IMR-90 (cell line): Measurements from ENCODE around the gene DYNC1H1. TPM values are rescaled to one million over a fixed set of nuclear protein-coding genes. Genes with fewer than 3 reads are reported as not detected.

Source experiments
- ATAC-seq: fragments of 200-7000 bp; cut with Tn5 transposase; 2 replicates; pipeline ENCODE4 v1.9.1; 2020; ENCODE audit warnings: low read depth, mild to moderate bottlenecking, moderate library complexity
- BruUV-seq: library from RNA; stranded (reverse); fragments of 400-500 nt; replicated peaks from 2 replicates; lab custom pipeline; 2021; lab: Mats Ljungman, UMichigan
- CTCF ChIA-PET: fragments of 300-600 bp; formaldehyde crosslinking; extraction: SDS; loops from one replicate; lab custom pipeline; 2021; ENCODE audit warnings: antibody characterized with exemption; lab: Yijun Ruan, JAX
- POLR2A ChIA-PET: fragments of 300-600 bp; sonication (Branson Sonifier 250); formaldehyde crosslinking; loops from one replicate; lab custom pipeline; 2022; ENCODE audit warnings: antibody characterized with exemption; ENCODE audit not compliant: unreplicated experiment; lab: Charles Lee
- DNase-seq: peaks from one replicate; pipeline ENCODE4 v3.0.0; 2013
- H2AFZ ChIP-seq: replicated peaks from 2 replicates; pipeline ENCODE3; 2013; ENCODE audit warnings: low read length, mild to moderate bottlenecking; ENCODE audit not compliant: poor library complexity
- H2AK5ac ChIP-seq: 2 replicates; pipeline ENCODE4 v1.6.1; 2013; ENCODE audit warnings: low read depth, low read length, inconsistent platforms
- H2AK9ac ChIP-seq: replicated peaks from 2 replicates; pipeline ENCODE3; 2013; ENCODE audit warnings: mild to moderate bottlenecking, low read depth, low read length, moderate library complexity; ENCODE audit not compliant: poor library complexity
- H2BK120ac ChIP-seq: 2 replicates; pipeline ENCODE4 v1.6.1; 2013; ENCODE audit warnings: low read depth, low read length, inconsistent platforms
- H2BK15ac ChIP-seq: 3 replicates; pipeline ENCODE4 v1.6.1; 2013; ENCODE audit warnings: low read depth, low read length, inconsistent platforms
- H2BK20ac ChIP-seq: 2 replicates; pipeline ENCODE4 v1.6.1; 2013; ENCODE audit warnings: low read depth, mild to moderate bottlenecking, inconsistent platforms, low read length, moderate library complexity
- H2BK5ac ChIP-seq: 2 replicates; pipeline ENCODE4 v1.6.1; 2013; ENCODE audit warnings: mild to moderate bottlenecking, low read depth, low read length, inconsistent platforms; ENCODE audit not compliant: poor library complexity, severe bottlenecking
- H3K14ac ChIP-seq: replicated peaks from 2 replicates; pipeline ENCODE4 v1.6.1; 2013; ENCODE audit warnings: low read depth, low read length, inconsistent platforms
- H3K18ac ChIP-seq: 2 replicates; pipeline ENCODE4 v1.6.1; 2013; ENCODE audit warnings: low read depth, low read length, control low read depth
- H3K23ac ChIP-seq: 2 replicates; pipeline ENCODE4 v1.6.1; 2013; ENCODE audit warnings: low read depth, low read length, inconsistent platforms
- H3K27ac ChIP-seq: 2 replicates; pipeline ENCODE4 v1.5.1; 2013; ENCODE audit warnings: mild to moderate bottlenecking, control low read depth, low read length; ENCODE audit not compliant: insufficient read depth
- H3K27me3 ChIP-seq: 2 replicates; pipeline ENCODE4 v1.6.1; 2013; ENCODE audit warnings: low read length; ENCODE audit not compliant: control insufficient read depth, insufficient read depth
- H3K36me3 ChIP-seq: 2 replicates; pipeline ENCODE4 v1.6.1; 2013; ENCODE audit warnings: low read length, mixed read lengths; ENCODE audit not compliant: control insufficient read depth, insufficient read depth
- H3K4ac ChIP-seq: 2 replicates; pipeline ENCODE4 v1.6.1; 2013; ENCODE audit warnings: low read depth, low read length, inconsistent platforms
- H3K4me1 ChIP-seq: 2 replicates; pipeline ENCODE4 v1.6.1; 2013; ENCODE audit warnings: low read length, mixed read lengths; ENCODE audit not compliant: control insufficient read depth, insufficient read depth
- H3K4me2 ChIP-seq: 2 replicates; pipeline ENCODE4 v1.6.1; 2013; ENCODE audit warnings: low read depth, mild to moderate bottlenecking, control low read depth, low read length, moderate library complexity
- H3K4me3 ChIP-seq: 2 replicates; pipeline ENCODE4 v1.5.1; 2013; ENCODE audit warnings: low read depth, mild to moderate bottlenecking, control low read depth, low read length, moderate library complexity; ENCODE audit not compliant: insufficient read depth
- H3K56ac ChIP-seq: 2 replicates; pipeline ENCODE4 v1.6.1; 2013; ENCODE audit warnings: low read length, inconsistent platforms; ENCODE audit not compliant: insufficient read depth; ENCODE audit errors: extremely low read depth
- H3K79me1 ChIP-seq, 2 experiments: 2 replicates each; pipeline ENCODE4 v1.6.1; 2013; ENCODE audit warnings: low read length in 2 of 2, inconsistent platforms in 1 of 2, low read depth in 1 of 2
- H3K9ac ChIP-seq: 2 replicates; pipeline ENCODE4 v1.6.1; 2013; ENCODE audit warnings: low read depth, low read length, control low read depth
- H3K9me1 ChIP-seq: 2 replicates; pipeline ENCODE4 v1.6.1; 2013; ENCODE audit warnings: low read length, inconsistent platforms; ENCODE audit not compliant: insufficient read depth
- H3K9me3 ChIP-seq: 2 replicates; pipeline ENCODE4 v1.6.1; 2013; ENCODE audit warnings: low read length; ENCODE audit not compliant: control insufficient read depth, insufficient read depth
- H4K20me1 ChIP-seq: 2 replicates; pipeline ENCODE4 v1.6.1; 2013; ENCODE audit warnings: low read length, inconsistent platforms; ENCODE audit not compliant: insufficient read depth
- H4K5ac ChIP-seq: 2 replicates; pipeline ENCODE4 v1.6.1; 2013; ENCODE audit warnings: mild to moderate bottlenecking, low read depth, low read length, control low read depth
- H4K8ac ChIP-seq, 2 experiments: 2 replicates each; pipeline ENCODE4 v1.6.1; 2013; ENCODE audit warnings: low read depth in 2 of 2, low read length in 2 of 2, control low read depth in 1 of 2, inconsistent platforms in 1 of 2
- H4K91ac ChIP-seq: 2 replicates; pipeline ENCODE4 v1.6.1; 2013; ENCODE audit warnings: low read depth, low read length, inconsistent platforms; ENCODE audit not compliant: insufficient read depth
- BHLHE40 ChIP-seq: fragments of 150-350 bp; IDR thresholded peaks from 2 replicates; pipeline ENCODE4 v1.6.1; 2016; ENCODE audit warnings: mild to moderate bottlenecking, low read depth, low read length
- CEBPB ChIP-seq: IDR thresholded peaks from 2 replicates; pipeline ENCODE4 v1.6.1; 2012; ENCODE audit warnings: low read depth, low read length, improper control_type of control experiment
- CTCF ChIP-seq: conservative IDR thresholded peaks from 2 replicates; pipeline ENCODE4 v1.5.1; 2012; ENCODE audit warnings: mild to moderate bottlenecking, low read depth, low read length, improper control_type of control experiment
- FOS ChIP-seq: fragments of 150-350 bp; IDR thresholded peaks from 2 replicates; pipeline ENCODE4 v1.6.1; 2016; ENCODE audit warnings: low read depth, low read length
- MAZ ChIP-seq: IDR thresholded peaks from 2 replicates; pipeline ENCODE4 v1.6.1; 2012; ENCODE audit warnings: low read depth, mild to moderate bottlenecking, low read length, improper control_type of control experiment, moderate library complexity, borderline replicate concordance
- NFE2L2 ChIP-seq: fragments of 150-350 bp; IDR thresholded peaks from 2 replicates; pipeline ENCODE4 v1.6.1; 2016; ENCODE audit warnings: low read depth, mild to moderate bottlenecking, low read length
- RAD21 ChIP-seq: IDR thresholded peaks from 2 replicates; pipeline ENCODE4 v1.6.1; 2012; ENCODE audit warnings: low read length, improper control_type of control experiment
- RCOR1 ChIP-seq: IDR thresholded peaks from 2 replicates; pipeline ENCODE4 v1.6.1; 2012; ENCODE audit warnings: mild to moderate bottlenecking, low read length, improper control_type of control experiment; ENCODE audit not compliant: insufficient replicate concordance
- RFX5 ChIP-seq: IDR thresholded peaks from 2 replicates; pipeline ENCODE4 v1.8.0; 2012; ENCODE audit warnings: low read depth, mild to moderate bottlenecking, low read length, moderate library complexity
- SMC3 ChIP-seq: fragments of 150-350 bp; IDR thresholded peaks from 2 replicates; pipeline ENCODE4 v1.6.1; 2016; ENCODE audit warnings: low read depth, mild to moderate bottlenecking, antibody characterized with exemption, low read length, moderate library complexity
- USF2 ChIP-seq: fragments of 150-350 bp; IDR thresholded peaks from 2 replicates; pipeline ENCODE4 v1.6.1; 2017; ENCODE audit warnings: mild to moderate bottlenecking, antibody characterized with exemption, low read length, low read depth
- WGBS, 2 experiments: methylation state at CpG; one replicate each; pipeline versions ENCODE4 v1.1.5 to v1.1.7; 2013; ENCODE audit warnings: missing lambda C conversion rate in 2 of 2; ENCODE audit not compliant: insufficient read length in 1 of 2; ENCODE audit errors: extremely low coverage in 2 of 2; 5-methylcytosine and 5-hydroxymethylcytosine counted together
- dilution Hi-C: fragments of 300-500 bp; cut with HindIII; formaldehyde crosslinking; loops from one replicate; pipeline ENCODE4 v1.14.3; 2018; ENCODE audit warnings: low sequenced_read_pairs; ENCODE audit not compliant: unreplicated experiment
- in situ Hi-C: fragments of 300-500 bp; cut with MboI; formaldehyde crosslinking; loops from 3 replicates; pipeline ENCODE4 v1.14.3; 2019; ENCODE audit warnings: low sequenced_read_pairs, inconsistent platforms, mixed read lengths
- intact Hi-C: fragments of 100-400 bp; cut with micrococcal nuclease; formaldehyde crosslinking; loops from 2 replicates; pipeline ENCODE4 v1.10.0; 2022
- polyA plus RNA-seq, 3 experiments: library from polyadenylated mRNA; depleted of rRNA; stranded (reverse); fragments of >200 nt; gene quantifications; 2 replicates each; pipeline ENCODE4 v1.2.3, GENCODE V29; 2012; ENCODE audit warnings: low replicate concordance in 1 of 3
- total RNA-seq: library from RNA; depleted of rRNA; stranded (reverse); fragments of >200 nt; gene quantifications from 2 replicates; pipeline ENCODE4 v1.2.3, GENCODE V29; 2012

Gene DYNC1H1
- total and polyA plus RNA-seq, 2 of the 4 experiments (the other 2 are of a cell fraction), result 240 to 670 TPM

GRCh38 chr14:101956179-101956885, 8.0 kb upstream of the DYNC1H1 start:
- TF ChIP-seq MAZ (no peak), FOS (no peak), CTCF (no peak), RFX5 (no peak), RCOR1 (no peak), USF2 (no peak), NFE2L2 (no peak), RAD21 (no peak), SMC3 (no peak), BHLHE40 (no peak), CEBPB (no peak)
- Histone ChIP-seq H3K27me3 (no peaks in the 10 kb centered on the region; the same call in 1 of the 2 replicates), H3K14ac (no peak overlapping the region), H3K4me3 (no peak overlapping the region), H3K18ac (no peak overlapping the region), H4K20me1 (peaks cover 3% of the 10 kb centered on the region; the same call in 1 of the 2 replicates), H3K27ac (no peak overlapping the region), H2BK20ac (no peak overlapping the region), H2AK9ac (no peak overlapping the region), H3K4ac (no peak overlapping the region), H3K4me1 (peaks cover 2% of the 10 kb centered on the region; the same call in 1 of the 2 replicates), H3K79me1 (peaks cover 0 to 5% of the 10 kb centered on the region in 2 experiments; a peak in 1 of 4 replicates), H4K5ac (no peak overlapping the region), H3K23ac (no peak overlapping the region), H3K36me3 (no peaks in the 10 kb centered on the region), H3K4me2 (no peak overlapping the region), H2AFZ (peak overlapping the region; percentile 47), H2BK120ac (no peak overlapping the region), H4K8ac (no peak overlapping the region), H2BK5ac (no peak overlapping the region), H3K9me1 (no peaks in the 10 kb centered on the region), H2AK5ac (no peak overlapping the region), H2BK15ac (no peak overlapping the region), H3K56ac (no peak overlapping the region), H4K91ac (no peak overlapping the region), H3K9ac (no peak overlapping the region), H3K9me3 (no peaks in the 10 kb centered on the region)
- no peak for ATAC-seq
- dilution Hi-C loops (no loop called here), intact Hi-C loops (no loop called here), in situ Hi-C loops (loop anchor here (25.0 kb wide), 1 partner anchor 356 kb away; the partner anchor contains the start of genes MOK and ZNF839)
- BruUV-seq, result no TSS peak
- DNase-seq, result no peak
- ChIA-PET POLR2A (no interaction called here), CTCF (no interaction called here)
- WGBS, 2 experiments, result 59% methylated on average over 14 of the region's 25 CpGs; no CpG with 5 or more reads in 1 of the 2 experiments
